H9 (cell line): ENCODE data around the gene COX8A. TPM values are rescaled to one million over a fixed set of nuclear protein-coding genes. Genes with fewer than 3 reads are reported as not detected.

Experiments used
- DNase-seq: peaks from one replicate; pipeline ENCODE4 v3.0.0-alpha.2; 2017
- H2AFZ ChIP-seq: one replicate; pipeline ENCODE4 v1.6.1; 2013; ENCODE audit warnings: mild to moderate bottlenecking, low read length, control low read depth, moderate library complexity
- H2AK5ac ChIP-seq: 2 replicates; pipeline ENCODE4 v1.6.1; 2013; ENCODE audit warnings: low read length, control low read depth, mixed read lengths; ENCODE audit not compliant: insufficient read length
- H2BK120ac ChIP-seq: one replicate; pipeline ENCODE4 v1.6.1; 2013; ENCODE audit warnings: low read depth, mild to moderate bottlenecking, low read length, control low read depth, inconsistent platforms; ENCODE audit not compliant: poor library complexity, severe bottlenecking
- H2BK12ac ChIP-seq: 2 replicates; pipeline ENCODE4 v1.6.1; 2013; ENCODE audit warnings: low read length, control low read depth, mixed read lengths, low read depth; ENCODE audit not compliant: insufficient read length
- H2BK15ac ChIP-seq: 2 replicates; pipeline ENCODE4 v1.6.1; 2013; ENCODE audit warnings: low read depth, low read length, control low read depth
- H2BK20ac ChIP-seq: one replicate; pipeline ENCODE4 v1.6.1; 2013; ENCODE audit warnings: low read depth, mild to moderate bottlenecking, low read length, control low read depth, inconsistent platforms; ENCODE audit not compliant: poor library complexity, severe bottlenecking
- H2BK5ac ChIP-seq: 2 replicates; pipeline ENCODE4 v1.6.1; 2013; ENCODE audit warnings: low read length, control low read depth, mixed read lengths; ENCODE audit not compliant: insufficient read length
- H3K14ac ChIP-seq: 2 replicates; pipeline ENCODE4 v1.6.1; 2013; ENCODE audit warnings: low read length, control low read depth; ENCODE audit not compliant: insufficient read depth
- H3K18ac ChIP-seq: 2 replicates; pipeline ENCODE4 v1.6.1; 2013; ENCODE audit warnings: low read depth, mild to moderate bottlenecking, mixed read lengths, low read length, control low read depth; ENCODE audit not compliant: insufficient read length
- H3K23ac ChIP-seq: 2 replicates; pipeline ENCODE4 v1.6.1; 2013; ENCODE audit warnings: low read length, control low read depth, mixed read lengths, low read depth; ENCODE audit not compliant: insufficient read length
- H3K23me2 ChIP-seq: 2 replicates; pipeline ENCODE4 v1.6.1; 2013; ENCODE audit warnings: low read depth, mild to moderate bottlenecking, mixed read lengths, low read length, control low read depth; ENCODE audit not compliant: insufficient read length, poor library complexity, severe bottlenecking
- H3K27ac ChIP-seq: 2 replicates; pipeline ENCODE4 v1.5.1; 2013; ENCODE audit warnings: low read length, control low read depth, mixed read lengths, low read depth; ENCODE audit not compliant: insufficient read length
- H3K27me3 ChIP-seq: 2 replicates; pipeline ENCODE4 v1.6.1; 2013; ENCODE audit warnings: low read length, control low read depth, inconsistent platforms; ENCODE audit not compliant: insufficient read depth
- H3K4ac ChIP-seq: 2 replicates; pipeline ENCODE4 v1.6.1; 2013; ENCODE audit warnings: low read depth, mild to moderate bottlenecking, control low read depth, inconsistent platforms, low read length, moderate library complexity
- H3K4me1 ChIP-seq: 2 replicates; pipeline ENCODE4 v1.6.1; 2013; ENCODE audit warnings: low read length, control low read depth, inconsistent platforms; ENCODE audit not compliant: insufficient read depth
- H3K4me2 ChIP-seq: 2 replicates; pipeline ENCODE4 v1.6.1; 2013; ENCODE audit warnings: low read length, control low read depth, mixed read lengths; ENCODE audit not compliant: insufficient read length, insufficient read depth
- H3K56ac ChIP-seq: 2 replicates; pipeline ENCODE4 v1.6.1; 2013; ENCODE audit warnings: low read depth, mild to moderate bottlenecking, mixed read lengths, low read length, control low read depth; ENCODE audit not compliant: insufficient read length
- H3K79me1 ChIP-seq: 2 replicates; pipeline ENCODE4 v1.6.1; 2013; ENCODE audit warnings: low read depth, mild to moderate bottlenecking, moderate library complexity, low read length, control low read depth, inconsistent platforms; ENCODE audit not compliant: insufficient read depth, poor library complexity, severe bottlenecking
- H3K79me2 ChIP-seq: 2 replicates; pipeline ENCODE4 v1.6.1; 2013; ENCODE audit warnings: low read length, control low read depth, inconsistent platforms; ENCODE audit not compliant: insufficient read depth
- H3K9ac ChIP-seq: 2 replicates; pipeline ENCODE4 v1.6.1; 2013; ENCODE audit warnings: low read length, control low read depth, mixed read lengths; ENCODE audit not compliant: insufficient read length; ENCODE audit errors: extremely low read depth
- H3K9me3 ChIP-seq: one replicate; pipeline ENCODE4 v1.6.1; 2013; ENCODE audit warnings: low read depth, low read length, inconsistent platforms; ENCODE audit not compliant: control insufficient read depth
- H3T11ph ChIP-seq: one replicate; pipeline ENCODE4 v1.6.1; 2013; ENCODE audit warnings: mild to moderate bottlenecking, low read length, control low read depth, inconsistent platforms
- H4K20me1 ChIP-seq: one replicate; pipeline ENCODE4 v1.6.1; 2013; ENCODE audit not compliant: control insufficient read depth, insufficient read length, insufficient read depth
- H4K5ac ChIP-seq: 2 replicates; pipeline ENCODE4 v1.6.1; 2013; ENCODE audit warnings: low read depth, mild to moderate bottlenecking, mixed read lengths, low read length, control low read depth; ENCODE audit not compliant: insufficient read length
- H4K8ac ChIP-seq: replicated peaks from 2 replicates; pipeline ENCODE4 v1.6.1; 2013; ENCODE audit warnings: low read length, control low read depth, mixed read lengths, low read depth; ENCODE audit not compliant: insufficient read length
- H4K91ac ChIP-seq: 2 replicates; pipeline ENCODE4 v1.6.1; 2013; ENCODE audit warnings: low read depth, mild to moderate bottlenecking, moderate library complexity, mixed read lengths, low read length, control low read depth; ENCODE audit not compliant: insufficient read length
- H3K27ac Mint-ChIP-seq, 3 experiments: 2 replicates in 2 of 3; 3 replicates in 1 of 3; pipeline ENCODE4 v1.8.0; 2020 to 2021; ENCODE audit warnings: mixed read lengths in 3 of 3, mild to moderate bottlenecking in 1 of 3, moderate library complexity in 1 of 3
- H3K27me3 Mint-ChIP-seq: 2 replicates; pipeline ENCODE4 v1.8.0; 2021; ENCODE audit warnings: low read depth, mild to moderate bottlenecking, moderate library complexity, mixed read lengths
- H3K36me3 Mint-ChIP-seq, 3 experiments: 2 replicates in 2 of 3; 3 replicates in 1 of 3; pipeline ENCODE4 v1.8.0; 2020 to 2021; ENCODE audit warnings: low read depth in 3 of 3, mixed read lengths in 3 of 3; ENCODE audit not compliant: insufficient read depth in 1 of 3
- H3K4me1 Mint-ChIP-seq, 2 experiments: 2 replicates each; pipeline ENCODE4 v1.8.0; 2020; ENCODE audit warnings: mixed read lengths in 2 of 2
- H3K4me3 Mint-ChIP-seq, 2 experiments: 2 replicates in 1 of 2; 3 replicates in 1 of 2; pipeline ENCODE4 v1.8.0; 2020 to 2021; ENCODE audit warnings: mild to moderate bottlenecking in 2 of 2, mixed read lengths in 2 of 2, moderate library complexity in 1 of 2
- H3K9me3 Mint-ChIP-seq, 2 experiments: 2 replicates in 1 of 2; 3 replicates in 1 of 2; pipeline ENCODE4 v1.8.0; 2020; ENCODE audit warnings: mild to moderate bottlenecking in 2 of 2, mixed read lengths in 2 of 2, moderate library complexity in 1 of 2
- WGBS: extraction: QIAGEN DNeasy Blood & Tissue Kit; methylation state at CpG from one replicate; pipeline ENCODE4 v1.1.7; 2013; ENCODE audit warnings: missing lambda C conversion rate, low lambda C conversion rate, mixed read lengths; ENCODE audit not compliant: insufficient read length; ENCODE audit errors: extremely low coverage; 5-methylcytosine and 5-hydroxymethylcytosine counted together
- total RNA-seq: library from RNA; stranded (reverse); gene quantifications from 2 replicates; pipeline ENCODE4 v1.2.1, GENCODE V29; 2021
- TF ChIP-seq, protein P1 (sequence below): fragments of 200-600 bp; sonication (generic); conservative IDR thresholded peaks from 3 replicates; pipeline ENCODE4 v1.8.0; 2021; ENCODE audit warnings: antibody characterized with exemption, mild to moderate bottlenecking

Gene COX8A
- total RNA-seq, 1 experiment from 2014 or later: 429 TPM

DNA sequence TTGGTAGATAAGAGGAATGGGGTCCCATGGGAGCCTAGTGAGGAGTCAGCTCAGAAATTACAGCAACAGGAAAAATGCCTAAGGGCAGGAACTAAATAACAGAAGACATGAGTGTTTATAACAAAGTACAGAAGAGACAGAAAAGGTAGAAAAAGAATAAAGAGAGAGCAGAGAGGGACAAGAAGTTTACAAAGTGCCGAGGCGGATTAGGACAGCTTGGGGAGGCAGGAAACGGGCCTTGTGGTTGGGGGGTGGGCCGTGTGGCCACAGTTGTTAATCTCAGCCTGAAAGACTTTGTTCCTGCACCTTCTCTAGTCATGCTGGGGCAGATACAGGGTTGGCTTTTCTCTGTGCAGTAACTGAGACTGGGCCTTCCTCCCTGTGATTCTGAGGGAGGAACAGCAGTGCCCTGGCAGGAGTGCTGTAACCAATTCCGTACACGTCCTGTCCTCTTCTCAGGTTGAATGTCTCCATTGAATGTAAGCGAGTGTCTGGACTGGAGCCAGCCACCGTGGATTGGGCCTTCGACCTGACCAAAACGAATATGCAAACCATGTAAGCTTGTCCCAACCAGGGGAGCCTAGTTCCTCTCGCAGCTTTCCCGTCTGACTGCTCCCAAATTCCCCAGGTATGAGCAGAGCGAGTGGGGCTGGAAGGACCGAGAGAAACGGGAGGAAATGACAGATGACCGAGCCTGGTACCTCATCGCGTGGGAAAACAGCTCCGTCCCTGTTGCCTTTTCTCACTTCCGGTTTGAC is 22.5 kb upstream of the COX8A start:
- no peaks in the 10 kb centered on the region for H3K27me3 Mint-ChIP-seq
- Histone ChIP-seq H2BK15ac (no peak overlapping the region), H3K9me3 (no peaks in the 10 kb centered on the region), H4K91ac (no peak overlapping the region), H4K8ac (no peak overlapping the region), H3K4ac (no peak overlapping the region), H3K18ac (no peak overlapping the region), H2BK20ac (no peak overlapping the region), H3K79me1 (no peaks in the 10 kb centered on the region), H3K27me3 (no peaks in the 10 kb centered on the region), H4K5ac (no peak overlapping the region), H3K14ac (no peak overlapping the region), H3K23ac (no peak overlapping the region), H3K27ac (no peak overlapping the region), H2BK5ac (no peak overlapping the region), H3K56ac (no peak overlapping the region), H3K9ac (no peak overlapping the region), H2AK5ac (no peak overlapping the region), H3K4me1 (no peaks in the 10 kb centered on the region), H3K79me2 (no peaks in the 10 kb centered on the region), H2BK12ac (no peak overlapping the region), H3T11ph (no peak overlapping the region), H3K4me2 (no peak overlapping the region), H4K20me1 (no peaks in the 10 kb centered on the region), H2BK120ac (no peak overlapping the region), H2AFZ (no peak overlapping the region), H3K23me2 (no peaks in the 10 kb centered on the region)
- peaks cover 41 to 80% (median 72%) of the 10 kb centered on the region in 3 experiments for H3K36me3 Mint-ChIP-seq
- peak overlapping the region; percentile 1 to 68 (median 41); a peak in 5 of 7 replicates for H3K27ac Mint-ChIP-seq
- TF ChIP-seq, protein P1, sequence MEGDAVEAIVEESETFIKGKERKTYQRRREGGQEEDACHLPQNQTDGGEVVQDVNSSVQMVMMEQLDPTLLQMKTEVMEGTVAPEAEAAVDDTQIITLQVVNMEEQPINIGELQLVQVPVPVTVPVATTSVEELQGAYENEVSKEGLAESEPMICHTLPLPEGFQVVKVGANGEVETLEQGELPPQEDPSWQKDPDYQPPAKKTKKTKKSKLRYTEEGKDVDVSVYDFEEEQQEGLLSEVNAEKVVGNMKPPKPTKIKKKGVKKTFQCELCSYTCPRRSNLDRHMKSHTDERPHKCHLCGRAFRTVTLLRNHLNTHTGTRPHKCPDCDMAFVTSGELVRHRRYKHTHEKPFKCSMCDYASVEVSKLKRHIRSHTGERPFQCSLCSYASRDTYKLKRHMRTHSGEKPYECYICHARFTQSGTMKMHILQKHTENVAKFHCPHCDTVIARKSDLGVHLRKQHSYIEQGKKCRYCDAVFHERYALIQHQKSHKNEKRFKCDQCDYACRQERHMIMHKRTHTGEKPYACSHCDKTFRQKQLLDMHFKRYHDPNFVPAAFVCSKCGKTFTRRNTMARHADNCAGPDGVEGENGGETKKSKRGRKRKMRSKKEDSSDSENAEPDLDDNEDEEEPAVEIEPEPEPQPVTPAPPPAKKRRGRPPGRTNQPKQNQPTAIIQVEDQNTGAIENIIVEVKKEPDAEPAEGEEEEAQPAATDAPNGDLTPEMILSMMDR: no peak
- no peak overlapping the region for H3K4me3 Mint-ChIP-seq
- H3K9me3 Mint-ChIP-seq: no peaks in the 10 kb centered on the region
- peaks cover 4 to 14% of the 10 kb centered on the region in 2 experiments; a peak in 3 of 4 replicates for H3K4me1 Mint-ChIP-seq
- WGBS: no CpG with 5 or more reads among the region's 20 CpGs
- DNase-seq: no peak
